HG03342 (cell line): ENCODE data around the gene INPP5A.

ENCODE experiments used
- ATAC-seq: cut with Tn5 transposase; IDR thresholded peaks from one replicate; pipeline ENCODE4 v1.9.1; 2021; ENCODE audit warnings: mild to moderate bottlenecking, moderate library complexity; ENCODE audit not compliant: unreplicated experiment

The INPP5A gene

GRCh38 chr10:132639470-132639869 is 101.9 kb downstream of the INPP5A start:
- ATAC-seq: no peak

- ATAC-seq: no peak
These were observed 102.9 kb downstream of the INPP5A start for GRCh38 chr10:132640326-132641125.

GRCh38 chr10:132641401-132641800 is 103.8 kb downstream of the INPP5A start:
- no peak for ATAC-seq

- no peak for ATAC-seq
These were observed 104.6 kb downstream of the INPP5A start for GRCh38 chr10:132641966-132642731.

GRCh38 chr10:132642732-132643008 is 105.1 kb downstream of the INPP5A start:
- ATAC-seq: no peak

GRCh38 chr10:132643709-132644526 is 106.3 kb downstream of the INPP5A start:
- no peak for ATAC-seq

GRCh38 chr10:132644527-132645246 is 107.1 kb downstream of the INPP5A start:
- ATAC-seq: no peak

- no peak for ATAC-seq
These were observed 107.6 kb downstream of the INPP5A start for GRCh38 chr10:132645247-132645530.

GRCh38 chr10:132645630-132646442 is 108.2 kb downstream of the INPP5A start:
- ATAC-seq: no peak

- ATAC-seq: no peak
These were observed 109.0 kb downstream of the INPP5A start for GRCh38 chr10:132646443-132647097.

GRCh38 chr10:132647424-132647823 is 109.8 kb downstream of the INPP5A start:
- no peak for ATAC-seq

- no peak for ATAC-seq
These were observed 110.7 kb downstream of the INPP5A start for GRCh38 chr10:132648072-132648850.

GRCh38 chr10:132648851-132649528 is 111.4 kb downstream of the INPP5A start:
- no peak for ATAC-seq

- ATAC-seq: no peak
These were observed 112.2 kb downstream of the INPP5A start for GRCh38 chr10:132649651-132650360.

- no peak for ATAC-seq
These were observed 113.1 kb downstream of the INPP5A start for GRCh38 chr10:132650611-132651250.

GRCh38 chr10:132651511-132652029 is 114.0 kb downstream of the INPP5A start:
- ATAC-seq: no peak

GRCh38 chr10:132652446-132652845 is 114.9 kb downstream of the INPP5A start:
- no peak for ATAC-seq
